ENCODE results near the gene TBX20.
A peak's percentile ranks its signal among the peaks of the same experiment; 100 is the strongest.
"Not testable (repeated sequence)": the region's sequence is repeated elsewhere in the genome, so short reads cannot be mapped to it uniquely, and the experiment has no call there.

Gene TBX20

DNA sequence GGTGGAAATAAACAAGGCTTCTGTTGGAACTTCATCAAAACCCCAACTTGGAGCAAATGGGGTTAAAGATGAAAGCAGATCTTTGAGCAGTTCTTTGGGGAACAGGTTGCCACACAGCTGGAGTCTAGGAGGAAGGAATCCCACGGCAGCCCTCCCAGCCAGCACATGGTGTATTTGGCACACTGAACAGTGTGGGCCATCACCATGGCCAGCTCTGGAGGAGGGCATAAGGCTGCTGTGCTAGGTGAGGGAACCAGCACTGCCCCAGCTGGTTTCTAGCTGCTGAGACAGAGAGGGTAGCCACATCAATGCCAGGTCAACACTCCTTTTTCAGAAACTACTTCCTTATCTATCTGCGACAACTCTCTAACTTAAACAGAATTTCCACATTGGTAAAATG lies 33.7 kb downstream of the TBX20 start:
- DNase-seq: not testable (repeated sequence)

DNA sequence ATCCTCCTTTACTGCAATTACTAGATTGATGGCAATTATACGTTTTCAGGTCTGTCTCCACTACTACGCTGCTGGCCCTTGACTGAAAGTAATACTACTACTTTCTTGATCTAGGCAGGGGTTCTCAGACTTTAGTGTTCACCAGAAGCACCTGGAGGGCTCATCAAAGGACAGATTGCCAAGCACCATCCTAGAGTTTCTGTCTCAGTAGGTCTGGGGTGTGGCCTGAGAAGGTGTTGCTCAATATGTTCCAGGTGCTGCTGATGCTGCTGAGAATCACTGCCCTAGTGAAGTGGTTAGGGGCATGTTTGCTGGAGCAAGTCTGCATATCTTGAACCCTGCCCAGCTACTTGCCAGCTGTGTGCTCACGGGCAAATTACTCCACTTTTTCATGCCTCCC lies 37.9 kb downstream of the TBX20 start:
- not testable (repeated sequence) for DNase-seq

DNA sequence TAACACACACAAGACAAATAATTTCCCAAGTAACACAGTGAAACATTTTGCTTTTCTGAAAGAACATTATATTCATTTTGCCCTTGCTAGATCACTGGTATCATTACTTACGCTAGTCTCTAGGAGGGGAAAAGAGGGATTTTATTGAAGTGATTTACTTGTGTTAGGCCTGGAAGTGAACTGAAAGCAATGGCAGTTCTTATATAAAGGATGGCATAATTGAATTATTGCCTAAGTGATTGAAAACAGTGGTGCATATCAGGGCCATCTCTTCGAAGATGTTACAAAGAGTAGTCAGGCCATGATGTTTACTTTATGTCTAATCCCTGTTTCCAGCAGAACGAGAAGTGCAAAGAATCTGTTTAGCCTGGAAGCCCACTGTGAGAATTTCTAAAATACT lies 38.8 kb downstream of the TBX20 start:
- not testable (repeated sequence) for DNase-seq

DNA sequence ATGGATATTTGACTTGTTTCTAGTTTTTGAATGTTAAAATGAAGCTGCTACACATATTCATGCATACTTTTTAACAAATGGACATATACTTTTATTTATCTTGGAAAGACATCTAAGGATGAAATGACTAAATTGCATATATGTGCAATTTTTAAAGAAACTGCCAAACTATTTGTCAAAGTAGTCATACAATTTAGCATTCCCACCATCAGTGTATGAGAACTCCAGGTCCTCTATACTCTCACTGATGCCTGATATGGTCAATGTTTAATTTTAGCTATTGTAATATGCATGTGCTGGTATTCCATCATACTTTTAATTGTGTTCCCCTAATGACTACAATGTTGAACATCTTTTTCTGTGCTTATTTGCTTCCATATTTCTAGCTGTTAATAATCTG lies 47.0 kb downstream of the TBX20 start:
- not testable (repeated sequence) for DNase-seq

DNA sequence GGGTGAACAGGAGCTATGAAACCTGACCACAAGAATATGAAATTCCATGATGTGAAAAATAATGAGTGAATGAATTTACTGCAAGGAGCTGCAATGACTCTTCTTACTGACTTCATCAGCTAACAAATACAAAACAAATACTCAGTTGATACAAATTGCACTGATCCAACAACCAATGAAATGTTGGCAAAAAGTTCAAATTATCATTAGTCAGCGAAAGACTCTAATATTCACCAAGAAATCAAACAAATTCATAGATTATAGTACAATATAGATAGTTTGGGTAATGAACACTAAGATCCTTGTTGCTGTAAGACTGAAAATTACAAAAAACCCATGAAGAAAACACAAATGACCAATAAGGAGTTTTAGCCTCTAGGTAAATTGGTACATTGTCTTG lies 49.0 kb downstream of the TBX20 start:
- DNase-seq: not testable (repeated sequence)

DNA sequence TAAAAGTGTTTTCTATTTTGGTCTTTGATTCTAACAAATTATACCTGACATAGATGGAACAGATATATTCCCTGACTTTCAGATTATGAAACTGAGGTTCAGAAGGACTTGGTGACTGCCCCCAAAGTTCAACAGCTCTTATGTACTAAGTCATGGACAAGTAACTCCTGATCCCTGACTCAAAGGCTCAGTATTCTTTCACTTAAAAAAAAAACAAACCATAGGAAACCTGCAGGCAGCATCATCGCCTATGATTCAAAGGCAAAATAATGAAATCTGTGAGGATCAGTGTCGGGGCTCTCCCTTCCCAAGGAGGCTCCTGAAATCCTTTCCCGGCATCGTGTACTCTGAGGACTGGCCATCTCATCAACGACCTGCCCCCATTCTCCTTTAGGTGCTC lies 49.9 kb downstream of the TBX20 start:
- DNase-seq: not testable (repeated sequence)

DNA sequence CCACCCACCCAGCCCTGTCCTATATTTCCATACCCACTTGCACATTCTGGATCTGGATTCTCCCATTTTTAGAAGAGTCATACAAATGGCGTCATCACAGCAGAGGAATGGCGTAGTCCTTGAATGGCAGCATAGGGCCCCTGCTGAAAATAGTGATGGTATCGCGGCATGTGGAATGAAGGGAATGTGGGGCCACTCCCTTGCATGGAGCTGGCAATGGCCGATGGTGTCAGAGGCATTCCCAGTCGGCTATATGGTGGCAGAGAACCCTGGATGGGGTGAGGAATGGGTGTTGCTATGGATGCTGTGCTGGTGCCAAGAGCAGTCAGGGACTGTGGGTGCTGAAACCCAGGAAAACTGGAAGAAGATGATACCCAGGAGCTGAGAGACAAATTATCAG lies 51.5 kb downstream of the TBX20 start:
- not testable (repeated sequence) for DNase-seq

DNA sequence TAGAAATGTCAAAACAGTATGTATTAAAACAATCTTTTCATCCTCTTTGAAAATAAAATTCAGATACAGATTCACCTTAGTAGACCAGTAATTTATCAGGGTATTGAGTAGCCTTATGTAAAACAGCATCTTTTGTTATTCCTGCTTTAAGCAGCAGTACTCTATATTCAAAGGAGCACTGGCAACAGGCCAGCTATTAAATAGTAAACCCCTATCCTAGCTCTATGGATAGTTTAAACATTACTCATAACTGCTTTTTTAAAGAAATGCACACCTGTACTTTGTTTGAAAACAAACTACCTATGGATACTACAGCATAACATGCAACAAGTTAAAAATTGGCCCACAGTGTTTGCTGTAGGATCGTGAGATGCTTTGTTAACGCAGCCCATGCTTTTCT lies 53.7 kb downstream of the TBX20 start:
- peak; percentile 26 for DNase-seq

DNA sequence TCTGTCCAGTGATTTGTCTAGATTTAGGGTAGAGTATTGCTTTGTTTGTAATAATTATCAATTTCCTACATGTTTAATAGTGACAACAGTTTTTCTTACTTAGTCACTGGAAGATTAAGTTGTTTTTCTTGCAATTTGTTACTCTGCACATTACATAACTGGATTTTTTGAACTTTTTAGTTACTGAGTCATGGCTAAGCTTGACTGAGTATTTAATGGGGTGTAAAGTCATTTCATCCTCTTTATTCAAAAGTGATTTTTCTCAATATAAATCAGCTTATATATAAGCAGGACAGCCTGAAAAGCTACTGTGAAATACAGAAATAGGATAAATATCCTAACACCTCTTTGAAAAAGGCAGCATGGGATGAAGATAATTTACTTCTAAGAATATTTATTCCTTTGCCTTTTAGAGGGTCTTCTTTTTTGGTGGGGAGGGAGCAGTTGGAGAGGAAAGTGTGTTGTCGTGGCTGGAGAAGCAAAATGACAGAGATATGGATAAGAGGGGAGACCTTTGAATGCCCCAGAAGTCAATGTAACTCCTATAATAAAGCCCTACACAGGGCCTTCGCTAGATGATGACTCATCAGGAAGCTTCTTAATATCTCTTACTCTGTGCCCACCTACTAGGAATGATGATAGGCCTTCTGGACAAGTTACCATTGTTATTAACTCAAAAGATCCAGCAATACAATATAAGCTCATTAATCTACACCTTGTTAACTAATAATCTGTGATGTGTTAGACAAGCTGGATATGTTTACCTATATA lies 55.3 kb downstream of the TBX20 start:
- DNase-seq: not testable (repeated sequence)

DNA sequence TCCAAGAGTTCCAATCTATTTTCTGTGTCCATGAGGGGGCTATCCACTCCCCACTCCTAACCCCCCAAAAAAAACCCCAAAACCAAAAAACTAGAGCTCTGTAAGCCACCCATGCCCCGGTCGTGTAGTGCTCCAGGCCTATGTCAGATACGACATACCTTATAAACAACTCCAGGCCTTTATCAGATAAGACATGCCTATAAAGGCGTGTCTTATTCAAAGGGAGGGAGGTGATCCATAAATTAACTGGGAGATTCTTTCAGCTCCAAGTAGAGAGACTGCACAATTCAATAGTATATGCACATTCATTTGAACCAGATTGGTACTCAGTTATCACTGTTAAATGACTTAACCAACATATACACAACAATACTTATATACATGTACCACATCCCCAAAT lies 62.3 kb downstream of the TBX20 start:
- not testable (repeated sequence) for DNase-seq

DNA sequence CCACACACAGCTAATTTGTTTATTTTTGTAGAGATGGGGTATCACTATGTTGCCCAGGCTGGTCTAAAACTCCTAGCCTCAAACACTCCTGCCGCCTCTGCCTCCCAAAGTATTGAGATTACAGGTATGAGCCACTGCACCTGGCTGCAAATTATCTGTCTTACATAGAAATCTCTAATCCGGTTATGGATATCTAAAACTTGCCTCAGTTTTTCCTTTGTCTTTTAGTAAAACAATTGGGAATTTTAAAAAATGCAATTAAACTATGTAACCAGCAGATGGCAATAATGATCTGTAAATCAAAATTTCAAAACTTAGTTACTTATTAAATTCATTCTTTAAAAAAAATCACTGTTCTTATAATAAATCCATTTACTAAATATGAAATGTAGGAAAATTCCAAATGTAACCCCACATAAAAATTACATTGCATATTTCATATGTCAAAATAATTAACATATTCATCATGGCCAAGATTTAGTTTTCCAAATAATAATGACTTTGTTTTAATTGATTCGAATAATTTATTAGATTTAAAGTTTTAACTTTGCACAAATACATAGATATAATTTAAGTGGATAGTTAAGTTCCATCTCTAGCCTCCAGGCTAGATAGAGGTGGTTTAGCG lies 63.6 kb downstream of the TBX20 start:
- DNase-seq: not testable (repeated sequence)

DNA sequence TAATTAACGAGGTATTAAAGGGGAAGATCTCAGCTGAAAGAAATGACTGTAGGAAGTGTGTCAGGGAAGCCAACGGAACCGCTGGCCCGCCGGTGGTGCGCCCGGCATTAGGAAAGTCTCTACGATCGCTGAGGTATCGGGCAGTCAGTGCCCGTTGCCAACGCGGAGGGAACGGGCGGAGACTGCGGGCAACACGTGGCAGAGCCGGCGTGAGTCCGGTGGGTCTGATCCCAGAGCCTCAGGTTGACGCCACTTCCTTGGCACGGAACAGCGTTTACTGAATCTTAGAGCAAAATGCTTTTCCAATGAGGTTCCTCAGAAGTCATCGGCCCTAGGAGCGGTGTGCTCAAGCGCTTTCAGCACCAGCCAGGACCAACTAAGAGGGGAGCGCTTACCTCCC lies 67.1 kb downstream of the TBX20 start:
- DNase-seq: peak; percentile 48

DNA sequence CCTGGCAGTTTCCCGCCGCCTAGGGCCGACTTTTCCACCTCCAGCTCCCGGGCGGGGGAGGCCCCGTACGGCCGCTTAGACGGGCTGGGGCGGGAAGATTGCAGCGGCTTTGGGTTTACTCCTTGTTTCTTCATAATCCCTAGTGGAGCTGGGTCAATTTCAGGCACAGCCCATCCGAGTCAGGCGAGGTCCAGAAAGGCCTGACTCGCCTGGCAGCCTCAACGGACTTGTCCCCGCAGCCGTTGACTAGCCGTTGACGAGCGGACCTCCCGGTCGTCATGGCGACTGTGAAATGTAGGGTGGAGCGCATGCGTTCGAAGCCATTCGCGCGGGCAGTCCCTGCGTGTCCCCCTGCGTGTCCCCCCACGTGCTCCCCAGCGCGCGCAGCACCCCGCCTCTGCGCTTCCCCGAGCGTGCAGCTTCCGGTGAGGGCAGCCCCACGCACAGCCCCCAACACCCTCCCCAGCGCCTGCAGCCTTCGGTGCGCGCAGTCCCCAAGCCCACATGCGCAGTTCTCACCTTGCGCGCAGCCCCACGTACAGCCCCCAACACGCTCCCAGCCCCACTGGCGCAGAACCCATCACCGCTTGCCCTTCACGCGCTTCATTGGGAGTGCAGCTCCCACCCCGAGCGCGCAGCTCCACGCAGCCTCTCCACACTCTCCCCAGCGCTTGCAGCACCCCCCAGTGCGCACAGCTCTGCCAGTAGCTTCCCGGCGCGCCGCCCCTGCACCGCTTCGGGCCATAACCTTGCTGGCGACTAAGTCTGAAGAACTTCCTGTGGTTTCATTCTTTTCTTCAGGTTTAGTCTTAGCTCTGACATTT lies 67.8 kb downstream of the TBX20 start:
- DNase-seq: peak; percentile 81

DNA sequence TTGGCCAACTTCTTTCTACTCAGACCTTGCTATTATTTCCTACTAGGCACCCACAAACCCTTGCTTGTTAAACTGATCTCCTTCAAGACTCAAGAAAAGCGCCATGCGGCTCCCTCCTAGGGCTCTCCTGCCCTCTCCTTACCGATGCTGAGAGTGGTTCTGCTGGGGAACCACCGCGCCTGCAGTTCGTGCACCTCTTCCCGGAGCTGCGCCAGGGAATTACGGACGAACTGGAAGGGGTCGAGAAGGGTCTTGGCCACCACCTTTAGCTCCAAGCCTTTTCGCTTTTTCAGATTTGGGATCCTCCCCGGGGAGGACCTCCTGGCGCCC lies 68.4 kb downstream of the TBX20 start:
- DNase-seq: not testable (repeated sequence)

DNA sequence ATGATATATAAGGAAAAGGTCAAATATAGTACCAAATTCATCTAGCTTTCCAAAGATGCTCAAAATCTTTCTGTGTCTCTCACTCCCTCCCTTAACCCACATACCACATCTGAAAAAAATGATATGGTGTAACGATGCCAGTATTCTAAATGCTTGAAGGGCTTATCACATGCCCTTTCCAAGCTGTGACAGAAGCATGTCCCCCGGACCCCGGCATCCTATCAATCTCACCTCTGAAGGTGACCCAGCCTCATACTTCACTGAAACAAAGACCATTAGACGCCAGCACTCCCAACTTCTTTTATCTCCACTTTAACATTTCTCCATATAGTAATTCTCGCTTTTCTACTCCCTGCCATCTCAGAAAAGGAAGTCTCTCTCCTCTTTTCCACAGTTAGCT lies 68.9 kb downstream of the TBX20 start:
- DNase-seq: not testable (repeated sequence)

DNA sequence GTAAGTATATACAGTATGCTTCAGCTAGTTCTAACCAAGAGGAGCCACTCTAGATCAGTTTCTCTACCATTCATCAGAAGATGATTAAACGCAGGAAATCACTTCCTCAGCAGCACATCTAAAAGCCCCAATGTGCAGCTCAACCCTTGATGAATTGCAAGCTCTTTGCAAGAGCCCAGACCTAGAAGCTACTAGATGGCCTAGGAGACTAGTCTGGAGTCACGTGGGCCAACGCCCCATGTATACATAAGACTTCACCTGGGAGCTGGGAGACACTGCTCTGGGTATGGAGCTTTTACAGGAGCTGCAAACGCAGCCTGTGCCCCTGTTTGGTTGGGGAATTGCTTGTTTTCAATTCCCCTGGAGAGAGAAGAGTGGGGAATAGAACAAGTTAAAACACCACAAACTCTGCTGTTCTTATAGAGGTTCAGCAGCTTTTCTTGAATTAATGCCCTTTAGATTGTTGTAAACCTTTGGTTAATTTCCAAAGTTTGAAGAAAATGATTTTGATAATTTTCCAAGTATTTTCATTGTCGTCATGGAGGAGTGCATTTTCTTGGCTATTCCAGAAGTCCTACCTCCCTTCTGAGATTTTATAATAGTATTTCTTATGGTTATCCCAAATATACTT lies 69.9 kb downstream of the TBX20 start:
- DNase-seq: peak; percentile 26

DNA sequence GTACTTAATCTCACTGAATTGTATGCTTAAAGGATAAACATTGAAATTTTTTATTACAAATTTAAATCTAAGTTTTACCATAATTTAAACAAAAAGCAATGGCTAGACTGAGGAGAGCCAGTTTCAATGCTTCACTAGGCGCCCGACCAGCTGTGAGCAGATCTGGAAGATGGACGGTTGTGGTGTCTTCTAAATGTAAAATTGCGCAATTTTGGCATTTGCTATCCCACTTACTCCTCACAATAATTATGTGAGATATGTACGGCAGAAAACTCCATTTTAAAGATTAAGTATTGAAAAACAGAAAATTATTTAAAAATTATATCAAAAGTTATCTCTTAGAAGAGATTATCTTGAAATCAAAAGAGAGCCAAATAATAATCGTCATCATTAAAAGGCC lies 73.2 kb downstream of the TBX20 start:
- DNase-seq: not testable (repeated sequence)

DNA sequence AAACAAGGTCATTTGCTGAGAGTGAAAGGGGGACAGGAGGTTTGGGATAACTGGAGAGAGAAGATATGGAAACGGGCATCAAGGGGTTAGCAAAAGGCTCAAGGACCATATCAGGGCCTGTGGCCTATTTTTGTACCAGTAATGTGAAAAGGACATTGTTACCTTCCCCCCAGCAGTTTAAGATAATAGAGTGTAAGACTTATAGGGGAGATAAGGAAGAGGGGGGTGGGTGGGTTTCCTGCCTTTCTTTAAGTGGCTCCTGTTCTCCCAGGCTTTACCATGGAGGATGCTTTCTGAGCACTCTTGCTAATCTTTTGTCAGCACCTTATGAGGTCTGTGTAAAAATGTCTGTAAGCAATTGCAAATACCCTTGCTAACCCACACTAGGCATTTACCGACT lies 80.7 kb downstream of the TBX20 start:
- not testable (repeated sequence) for DNase-seq

DNA sequence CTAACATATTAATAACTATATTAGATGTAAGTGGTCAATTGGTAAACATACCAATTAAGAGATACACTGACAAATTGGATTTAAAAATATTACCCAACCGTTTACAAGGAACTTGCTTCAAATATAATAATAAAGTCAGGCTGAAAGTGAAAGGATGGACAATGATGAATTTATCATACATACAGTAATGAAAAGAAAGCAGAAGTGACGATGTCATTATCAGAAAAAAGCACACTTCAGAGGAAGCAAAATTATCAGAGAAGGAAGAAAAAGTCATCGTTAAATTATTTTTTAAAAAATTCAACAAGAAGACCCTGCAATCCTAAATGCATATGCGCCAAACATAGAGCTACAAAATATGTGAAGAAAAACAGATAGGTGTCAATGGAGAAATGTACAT lies 81.8 kb downstream of the TBX20 start:
- not testable (repeated sequence) for DNase-seq

DNA sequence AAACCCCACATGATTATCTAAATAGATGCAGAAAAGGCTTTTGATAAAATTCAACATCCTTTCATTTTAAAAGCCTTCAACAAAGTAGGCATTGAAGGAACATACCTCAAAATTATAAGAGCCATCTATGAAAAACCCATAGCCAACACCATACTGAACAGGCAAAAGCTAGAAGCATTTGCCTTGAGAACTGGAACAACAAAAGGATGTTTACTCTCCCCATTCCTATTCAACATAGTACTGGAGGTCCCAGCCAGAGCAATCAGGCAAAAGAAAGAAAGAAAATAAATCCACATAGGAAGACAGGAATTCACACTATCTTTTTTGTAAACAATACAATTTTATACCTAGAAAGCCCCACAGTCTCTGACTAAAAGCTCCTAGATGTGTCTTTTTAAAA lies 86.2 kb downstream of the TBX20 start:
- not testable (repeated sequence) for DNase-seq

DNA sequence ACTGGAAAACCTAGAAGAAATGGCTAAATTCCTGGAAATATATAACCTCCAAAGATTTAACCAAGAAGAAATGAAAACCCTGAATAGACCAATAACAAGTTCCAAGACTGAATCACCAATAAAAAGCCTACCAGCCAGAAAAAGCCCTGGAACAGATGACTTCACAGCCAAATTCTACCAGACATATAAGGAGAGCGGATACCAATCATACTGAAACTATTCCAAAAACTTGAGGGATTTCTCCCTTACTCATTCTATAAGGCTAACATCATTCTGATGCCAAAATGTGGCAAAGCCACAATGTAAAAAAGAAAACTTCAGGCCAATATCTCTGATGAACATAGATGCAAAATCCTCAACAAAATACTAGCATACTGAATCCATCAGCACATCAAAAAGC lies 86.7 kb downstream of the TBX20 start:
- not testable (repeated sequence) for DNase-seq

DNA sequence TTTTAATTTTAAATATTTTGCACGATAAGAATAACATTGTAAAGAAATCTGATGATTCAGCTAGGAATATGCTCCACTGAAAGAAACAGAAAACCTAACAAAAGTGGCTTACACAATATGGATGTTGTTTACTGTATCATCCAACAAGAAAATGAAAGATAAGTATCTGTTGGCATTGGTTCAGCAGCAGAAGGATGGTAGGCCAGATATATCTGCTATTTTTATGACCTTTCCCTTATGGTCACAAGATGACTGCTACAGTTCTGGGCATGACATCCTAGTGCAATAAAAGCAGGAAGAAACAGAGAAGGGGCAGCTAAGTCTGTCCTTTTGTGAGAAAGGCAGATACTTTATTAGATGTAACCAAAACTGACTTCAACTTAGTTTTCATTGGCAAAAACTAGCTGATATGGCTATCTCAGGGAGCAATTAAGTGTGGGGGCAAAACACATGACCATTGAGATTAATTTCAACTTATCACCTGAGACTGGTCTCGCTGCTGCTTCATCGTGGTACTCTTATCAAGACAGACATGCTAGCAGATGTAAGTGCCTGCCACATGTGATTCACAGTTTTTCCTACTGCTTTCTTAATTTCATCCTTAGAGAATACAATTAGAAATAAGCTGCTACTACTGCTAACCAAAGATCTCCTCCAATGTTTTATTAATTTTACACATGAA lies 92.7 kb downstream of the TBX20 start:
- not testable (repeated sequence) for DNase-seq
